Stimulated activated CD4-positive, alpha-beta T cell treated with anti-CD3 and anti-CD28 coated beads, Interleukin-1b, Interleukin-23, amount 100 ng/mL, for 4 hours (primary cell): ENCODE results near the gene SLC23A2.
"Not testable (repeated sequence)": the region's sequence is repeated elsewhere in the genome, so short reads cannot be mapped to it uniquely, and the experiment has no call there.

Experiments
- DNase-seq, 2 donors: peaks; one replicate each; pipeline ENCODE4 v3.0.0-alpha.2; 2020; ENCODE audit warnings: low read depth in 2 of 2

The SLC23A2 gene

DNA sequence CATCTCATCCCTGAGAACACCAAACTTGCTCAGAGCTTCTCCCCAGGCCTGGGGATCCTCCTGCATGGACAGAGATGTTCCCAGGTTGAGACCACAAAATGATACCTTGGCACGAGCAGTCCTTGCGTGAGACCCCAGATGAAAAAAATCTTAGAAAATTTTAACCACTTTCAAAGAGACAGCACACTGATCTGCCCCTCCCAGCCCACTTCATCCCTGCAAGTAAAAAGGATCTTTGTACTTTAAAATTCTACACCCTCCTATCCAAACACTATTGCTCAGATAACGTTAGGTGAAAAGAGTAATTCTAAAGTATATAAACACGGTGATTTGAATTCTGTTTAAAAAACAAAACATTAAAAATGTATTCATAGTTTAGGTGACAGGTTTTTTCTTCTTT, 98.5 kb downstream of the SLC23A2 start:
- DNase-seq, result no peak

DNA sequence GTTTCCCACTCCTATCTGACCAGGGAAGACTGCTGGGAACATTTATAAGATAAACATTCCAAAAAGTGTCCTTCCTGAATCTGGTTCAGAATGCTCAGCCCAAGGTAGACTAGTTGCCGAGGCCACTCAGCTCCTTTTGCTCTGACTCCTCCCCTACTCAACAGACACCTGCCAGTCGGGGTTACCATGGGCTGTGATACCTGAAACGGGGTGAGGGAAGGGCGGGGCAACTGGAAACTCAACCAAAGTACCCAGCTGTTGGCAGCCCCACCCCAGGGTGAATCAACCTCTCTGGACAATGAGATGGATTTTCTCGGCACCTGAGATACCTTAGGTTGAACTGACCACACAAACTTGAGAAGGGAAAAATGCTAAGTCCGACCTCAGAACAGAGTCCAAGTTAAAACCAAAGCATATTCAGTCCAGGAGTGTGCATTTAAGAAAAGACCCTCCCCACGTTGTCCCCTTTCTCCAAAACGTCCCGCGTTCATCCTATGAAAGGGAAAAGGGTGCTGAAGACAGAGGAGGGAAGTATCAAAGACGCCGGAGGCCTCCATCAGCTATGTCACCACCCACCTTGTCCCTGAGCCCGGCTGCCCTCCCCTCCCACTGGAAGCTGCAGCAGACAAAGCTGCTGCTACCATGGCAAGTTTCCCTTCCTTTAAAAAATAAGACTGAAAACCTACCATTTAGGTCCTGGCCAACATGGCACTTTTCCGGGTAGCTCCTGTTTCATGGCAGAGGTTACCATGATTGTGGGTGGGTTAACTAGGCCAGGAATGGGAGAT, 100.1 kb downstream of the SLC23A2 start:
- DNase-seq, result no peak

DNA sequence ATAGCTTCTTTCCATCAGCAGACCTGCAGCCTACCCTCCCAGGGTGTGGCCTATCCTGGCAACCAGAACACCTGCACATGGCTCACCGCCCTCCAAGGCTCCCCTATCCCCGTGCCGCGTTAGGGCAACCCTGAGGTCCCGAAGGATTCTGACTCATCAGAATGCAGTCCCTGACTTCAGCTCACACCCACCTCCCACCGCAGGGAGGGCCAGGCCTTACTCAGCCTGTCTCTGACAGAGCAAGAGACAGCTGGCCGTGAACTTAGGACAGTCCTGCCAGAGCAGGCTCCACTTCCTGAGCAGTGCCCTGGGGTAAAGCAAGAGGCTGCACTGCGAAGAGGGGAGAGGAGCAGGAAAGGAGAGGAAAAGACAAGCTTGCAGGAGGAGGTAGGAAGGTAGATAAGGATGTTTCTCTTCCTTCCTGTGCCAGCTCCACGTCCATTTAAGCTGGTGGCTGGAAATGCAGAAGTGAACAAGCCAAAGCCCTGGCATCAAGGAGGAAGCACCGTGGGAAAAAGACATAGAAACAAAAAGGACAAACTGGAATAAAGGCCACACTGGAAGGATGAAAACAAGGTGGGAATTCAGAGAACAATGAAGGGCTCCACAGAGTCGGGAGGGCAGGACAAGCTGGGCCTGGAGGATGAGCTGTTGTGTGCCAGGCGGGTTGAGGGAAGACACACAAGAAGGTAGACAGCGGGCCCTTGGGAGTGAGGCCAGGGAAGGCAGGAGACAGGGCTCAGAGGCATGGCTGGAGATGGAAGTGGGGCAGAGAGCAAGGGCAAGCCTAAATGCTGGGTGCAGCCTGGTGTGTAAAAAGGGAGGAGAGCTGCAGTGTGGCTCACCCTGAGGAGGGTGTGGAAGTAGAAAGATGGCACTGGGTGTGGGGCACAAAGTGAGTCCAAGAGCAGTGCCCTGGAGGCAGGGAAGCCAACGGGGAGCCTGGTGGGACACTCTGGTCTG, 102.7 kb downstream of the SLC23A2 start:
- DNase-seq, result no peak

DNA sequence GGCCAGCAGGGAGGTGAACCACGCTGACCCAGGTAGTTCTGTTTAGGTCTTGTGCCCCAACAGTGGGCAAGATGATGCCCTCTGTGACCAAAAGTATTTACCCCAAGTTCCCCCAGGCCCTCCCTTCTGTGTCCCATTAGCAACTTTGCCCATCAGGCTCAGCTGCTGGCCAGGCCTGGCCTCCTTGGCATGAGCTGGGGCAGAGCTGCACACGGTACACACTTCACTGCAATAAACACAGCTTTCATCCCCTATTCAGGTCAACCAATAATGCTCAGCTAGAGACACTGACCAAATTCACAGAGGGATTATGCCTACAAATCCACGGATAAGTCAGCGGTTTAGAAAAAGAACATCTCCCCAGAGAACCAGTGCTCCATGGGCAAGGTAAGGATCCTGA, 103.7 kb downstream of the SLC23A2 start:
- DNase-seq, result no peak

DNA sequence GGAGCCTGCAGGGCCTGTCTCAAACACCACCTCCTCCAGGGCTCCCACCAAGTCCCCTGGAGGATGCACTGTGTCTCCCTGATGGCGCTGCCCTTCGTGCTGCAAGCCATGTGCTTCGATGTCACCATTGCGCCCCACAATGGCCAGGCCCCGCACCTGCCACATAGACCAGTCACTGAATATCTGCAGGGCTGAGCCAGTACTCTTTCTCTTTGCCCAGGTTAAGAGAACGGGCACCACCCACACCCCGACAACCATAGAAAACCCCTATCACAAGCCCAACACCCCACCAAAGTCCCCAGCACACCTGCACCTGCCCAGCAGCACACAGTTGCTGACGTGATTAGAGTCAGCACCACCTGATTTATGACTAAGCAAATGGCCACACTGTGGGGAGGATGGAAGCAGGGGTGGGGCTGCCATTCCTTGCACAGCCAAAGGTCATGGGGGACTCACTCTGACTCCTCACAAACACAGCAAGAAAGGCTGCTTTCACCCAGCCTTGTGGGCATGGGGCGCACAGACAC, 104.3 kb downstream of the SLC23A2 start:
- DNase-seq, result no peak

DNA sequence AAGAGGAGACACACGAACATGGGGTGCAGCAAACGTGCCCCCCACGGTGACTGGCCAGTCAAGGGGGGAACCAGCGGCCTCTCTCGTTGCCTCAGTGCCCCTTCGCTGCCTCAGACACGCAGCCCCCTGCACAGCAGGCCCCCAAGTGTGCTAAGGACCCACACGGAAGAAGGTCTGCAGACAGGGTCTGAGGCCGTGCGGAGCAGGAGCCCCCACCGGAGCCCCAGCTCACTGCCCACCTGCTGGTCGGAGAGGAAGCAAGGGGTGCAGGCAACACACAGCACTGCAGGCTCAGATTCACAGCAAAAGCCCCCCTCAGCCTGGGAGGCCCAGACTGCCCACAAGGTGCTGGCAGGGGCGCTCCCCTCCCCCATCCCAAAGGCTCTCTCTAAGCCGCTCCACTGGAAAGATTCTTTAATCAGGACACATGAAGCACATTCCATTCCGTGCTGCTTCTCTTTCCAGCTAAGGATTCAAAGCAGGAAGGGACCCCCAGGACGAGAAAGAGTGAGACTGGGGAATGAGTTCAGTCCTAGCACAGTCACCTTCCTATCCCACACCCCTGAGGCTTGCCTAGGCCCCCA, 105.1 kb downstream of the SLC23A2 start:
- no peak for DNase-seq

DNA sequence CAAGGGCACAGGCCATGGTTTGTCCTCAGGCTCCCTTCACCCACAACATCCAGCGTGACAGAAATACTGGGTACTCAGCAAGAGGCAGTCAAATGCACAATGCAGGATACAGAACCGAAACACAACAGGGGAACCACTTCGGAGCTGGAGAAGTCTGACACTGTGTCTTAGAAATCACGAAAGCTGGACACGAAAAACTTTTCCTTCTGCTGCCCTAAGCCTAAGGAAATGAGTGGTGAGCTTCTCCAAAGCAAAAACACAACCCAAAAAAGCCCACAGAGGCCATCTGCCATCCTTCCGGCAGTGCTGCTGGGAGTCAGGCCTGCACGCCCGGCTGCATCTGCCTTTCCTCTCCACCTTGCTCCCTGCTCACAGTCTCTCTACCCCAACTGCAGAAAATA, 106.3 kb downstream of the SLC23A2 start:
- DNase-seq, result no peak

DNA sequence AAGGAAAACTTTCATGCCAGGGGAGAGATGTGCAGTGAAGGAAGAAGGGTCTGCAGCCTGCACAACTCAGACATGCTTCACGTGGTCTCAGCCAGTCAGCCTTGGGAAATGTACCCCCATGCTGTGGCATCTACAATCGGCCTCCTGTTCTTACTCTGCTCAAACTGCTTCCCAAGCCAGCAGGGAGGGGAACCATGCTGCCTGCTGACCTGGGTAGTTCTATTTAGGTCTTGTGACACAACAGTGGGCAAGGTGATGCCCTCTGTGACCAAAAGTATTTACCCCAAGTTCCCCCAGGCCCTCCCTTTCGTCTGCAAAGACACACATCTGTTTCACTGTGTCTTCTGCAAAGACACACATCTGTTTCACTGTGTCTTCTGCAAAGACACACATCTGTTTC, 106.9 kb downstream of the SLC23A2 start:
- DNase-seq, result no peak

DNA sequence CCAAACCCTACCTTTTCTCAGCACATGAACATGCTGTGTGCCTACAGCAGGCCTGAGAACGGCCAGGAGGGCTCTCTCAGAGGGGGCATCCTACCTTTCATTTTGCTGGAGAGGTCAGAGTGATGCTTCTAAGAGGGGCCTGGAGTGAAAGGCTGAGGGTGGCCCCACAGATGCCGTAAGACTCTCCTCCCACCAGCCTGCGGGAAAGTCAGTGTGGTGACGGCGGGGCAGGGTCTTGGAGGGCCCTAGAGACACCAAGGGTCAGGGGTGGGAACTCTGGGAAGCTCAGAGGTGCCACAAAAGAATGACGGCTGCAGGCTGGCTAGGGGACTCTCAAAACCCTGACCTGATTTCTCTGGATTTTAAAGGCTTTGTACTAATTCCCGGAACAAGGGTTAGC, 107.6 kb downstream of the SLC23A2 start:
- no peak for DNase-seq

DNA sequence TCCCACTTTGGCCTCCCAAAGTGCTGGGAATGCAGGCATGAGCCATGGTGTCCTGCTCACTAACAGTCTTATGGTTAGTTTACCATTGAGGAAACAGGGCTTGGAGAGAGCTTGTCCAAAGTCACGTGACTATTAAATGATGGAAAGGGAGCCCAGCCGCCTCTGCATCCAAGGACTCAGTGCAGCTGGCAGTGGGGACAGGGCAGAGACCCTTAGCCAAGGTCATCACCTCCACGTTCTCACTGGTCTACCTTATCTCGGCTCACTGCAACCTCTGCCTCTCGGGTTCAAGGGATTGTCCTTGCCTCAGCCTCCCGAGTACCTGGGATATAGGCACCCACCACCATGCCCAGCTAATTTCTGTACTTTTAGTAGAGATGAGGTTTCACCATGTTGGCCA, 109.3 kb downstream of the SLC23A2 start:
- no peak for DNase-seq

DNA sequence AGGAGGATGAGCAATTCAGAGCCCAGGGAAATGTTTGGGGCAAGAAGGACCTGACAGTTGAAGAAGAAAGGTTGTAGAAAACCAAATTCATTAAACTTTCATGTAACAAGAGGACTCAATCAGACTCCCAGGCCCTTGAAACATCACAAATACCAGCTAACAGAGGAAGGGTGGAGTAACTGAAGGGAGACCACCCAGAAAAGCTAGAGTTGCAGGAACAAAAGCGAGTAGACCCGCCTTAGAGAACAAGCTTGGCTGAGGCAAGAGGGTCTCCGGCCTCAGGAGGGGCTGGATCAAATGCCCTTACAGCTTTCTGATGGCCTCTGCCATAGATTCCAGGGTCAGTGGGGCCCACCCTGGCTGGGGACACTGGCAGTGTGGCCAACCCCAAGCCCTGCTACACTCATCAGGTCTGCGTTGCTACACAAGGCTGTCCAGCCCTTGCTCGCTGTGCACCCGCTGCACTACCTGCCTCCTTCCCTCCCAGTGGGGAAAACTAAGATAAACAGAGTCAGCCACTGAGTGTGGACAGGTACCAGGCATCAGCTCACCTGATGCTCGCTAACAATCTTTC, 110.0 kb downstream of the SLC23A2 start:
- no peak for DNase-seq

DNA sequence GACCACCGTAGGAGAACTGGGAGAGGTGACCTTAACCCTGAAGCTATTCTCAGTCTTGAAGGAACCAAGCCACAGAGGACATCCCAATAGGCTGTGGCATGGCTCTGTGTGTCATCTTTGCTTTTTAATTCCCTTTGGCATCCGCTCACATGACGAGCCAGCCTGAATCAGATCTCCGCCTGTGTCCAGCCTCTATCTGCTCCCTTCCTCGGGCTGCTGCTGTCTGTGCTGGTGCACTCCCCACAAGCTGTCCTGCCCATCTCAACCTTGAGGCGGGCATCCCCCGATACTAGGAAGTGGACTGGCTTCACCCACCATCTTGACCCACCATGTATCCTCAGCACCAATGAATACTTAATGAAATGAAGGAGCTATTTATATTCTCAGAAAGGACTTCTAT, 111.9 kb downstream of the SLC23A2 start:
- DNase-seq, result no peak

DNA sequence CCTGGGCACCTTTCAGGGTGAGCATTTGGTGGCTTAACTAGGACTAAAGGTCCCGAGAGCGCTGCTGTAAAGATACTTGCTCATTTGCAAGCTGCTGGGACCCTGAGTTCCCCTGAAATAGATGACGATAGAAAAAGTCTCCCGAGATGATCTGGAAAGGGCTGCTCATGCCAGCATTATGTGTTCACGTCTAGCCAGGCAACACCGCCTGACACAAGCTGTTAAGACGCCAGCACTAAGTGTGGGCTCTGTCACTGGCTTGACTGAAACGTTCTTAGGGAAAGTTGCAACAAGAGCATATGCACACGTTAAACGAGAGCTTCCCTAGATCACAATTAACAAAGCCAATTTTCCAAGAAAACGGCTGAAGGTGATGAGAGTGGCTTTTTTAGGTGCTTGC, 113.7 kb downstream of the SLC23A2 start:
- no peak for DNase-seq

DNA sequence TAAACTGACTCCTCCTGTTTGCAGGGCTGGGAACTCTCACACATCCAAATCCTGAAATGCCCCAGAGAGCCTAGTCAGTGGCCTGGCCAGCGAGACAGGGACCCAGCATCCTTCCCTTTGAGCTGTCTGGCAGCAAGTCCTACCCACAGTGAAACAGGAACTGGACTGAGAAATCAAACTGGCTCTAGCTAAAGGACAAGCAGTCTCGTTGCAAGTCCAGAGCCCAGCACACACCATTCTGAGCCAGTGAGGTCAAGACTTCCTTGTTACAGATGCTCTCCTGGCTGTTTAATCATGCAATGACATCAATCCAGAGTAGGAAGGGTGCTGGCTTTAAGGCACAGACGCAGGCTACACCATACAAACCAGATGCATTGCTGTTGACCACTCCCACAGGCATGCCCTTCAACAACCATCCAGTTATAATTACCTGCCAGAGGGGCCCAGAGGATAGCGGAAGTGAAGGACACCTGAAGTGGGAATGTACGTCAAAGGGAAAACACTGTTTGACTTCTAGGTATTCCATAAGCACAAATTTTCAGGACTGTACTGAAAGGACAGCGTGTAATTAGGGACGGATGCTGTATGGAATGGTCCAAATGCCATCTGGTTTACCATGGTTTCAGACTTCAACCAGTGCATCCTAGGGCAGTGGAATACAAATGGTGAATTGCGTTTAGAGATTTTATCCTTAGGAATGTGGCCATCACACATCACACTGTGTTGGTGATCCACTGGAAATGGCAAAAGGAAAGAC, 114.4 kb downstream of the SLC23A2 start:
- DNase-seq, result no peak

DNA sequence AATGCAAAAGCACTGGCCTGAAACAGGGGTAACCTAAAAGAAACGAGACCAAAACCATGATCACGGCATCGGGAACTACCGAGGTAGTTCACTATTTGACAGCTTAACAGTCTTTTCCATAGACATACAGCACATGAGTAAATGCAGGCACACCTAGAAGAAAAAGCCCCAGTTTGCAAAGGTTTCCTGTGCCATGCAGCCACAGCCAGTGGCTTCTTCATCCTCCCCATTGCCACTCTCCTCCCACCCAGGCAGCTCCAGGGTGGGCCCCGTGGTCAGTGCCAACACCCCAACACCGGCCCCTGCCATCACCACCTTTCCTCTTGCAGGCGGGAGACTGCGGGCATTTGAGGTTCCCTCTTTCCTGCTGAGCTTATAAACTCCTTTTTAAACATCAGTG, 115.4 kb downstream of the SLC23A2 start:
- DNase-seq, result no peak

DNA sequence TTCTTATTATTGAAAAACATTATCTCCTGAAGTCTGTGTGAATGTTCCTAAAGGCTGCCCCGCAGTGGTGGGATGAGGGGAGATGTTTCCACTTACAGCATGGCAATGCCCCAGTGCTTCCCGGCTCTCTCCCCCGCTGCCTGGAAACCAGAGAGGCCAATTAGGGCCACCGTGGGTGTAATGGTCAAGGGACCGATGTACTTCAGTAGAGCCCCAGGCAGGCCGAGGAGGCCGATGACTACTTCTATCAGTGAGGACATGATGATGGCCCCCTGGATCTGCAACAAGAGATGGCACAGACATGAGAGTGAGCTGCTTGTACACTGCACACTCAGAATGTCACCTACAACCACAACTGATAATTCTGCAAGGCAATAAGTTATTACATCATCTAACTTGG, 117.8 kb downstream of the SLC23A2 start:
- no peak for DNase-seq

DNA sequence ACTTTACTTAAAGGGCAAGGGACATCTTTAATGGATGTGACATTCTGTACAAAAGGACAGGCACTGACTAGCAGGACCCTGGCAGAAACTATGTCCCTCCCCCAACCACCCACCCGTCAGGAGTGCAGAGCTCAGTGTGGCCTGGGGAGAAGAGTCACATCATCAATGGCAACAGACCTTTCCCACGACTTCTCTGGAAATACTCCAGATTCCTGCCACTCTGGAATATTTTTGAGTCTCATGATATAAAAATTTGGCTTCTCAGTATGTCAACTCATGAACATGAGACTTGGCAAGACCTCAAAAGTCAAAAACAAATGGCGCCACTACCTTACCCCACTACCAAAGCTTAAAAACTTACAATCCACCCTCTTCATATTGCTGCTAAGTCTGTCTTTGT, 118.3 kb downstream of the SLC23A2 start:
- DNase-seq, result no peak

DNA sequence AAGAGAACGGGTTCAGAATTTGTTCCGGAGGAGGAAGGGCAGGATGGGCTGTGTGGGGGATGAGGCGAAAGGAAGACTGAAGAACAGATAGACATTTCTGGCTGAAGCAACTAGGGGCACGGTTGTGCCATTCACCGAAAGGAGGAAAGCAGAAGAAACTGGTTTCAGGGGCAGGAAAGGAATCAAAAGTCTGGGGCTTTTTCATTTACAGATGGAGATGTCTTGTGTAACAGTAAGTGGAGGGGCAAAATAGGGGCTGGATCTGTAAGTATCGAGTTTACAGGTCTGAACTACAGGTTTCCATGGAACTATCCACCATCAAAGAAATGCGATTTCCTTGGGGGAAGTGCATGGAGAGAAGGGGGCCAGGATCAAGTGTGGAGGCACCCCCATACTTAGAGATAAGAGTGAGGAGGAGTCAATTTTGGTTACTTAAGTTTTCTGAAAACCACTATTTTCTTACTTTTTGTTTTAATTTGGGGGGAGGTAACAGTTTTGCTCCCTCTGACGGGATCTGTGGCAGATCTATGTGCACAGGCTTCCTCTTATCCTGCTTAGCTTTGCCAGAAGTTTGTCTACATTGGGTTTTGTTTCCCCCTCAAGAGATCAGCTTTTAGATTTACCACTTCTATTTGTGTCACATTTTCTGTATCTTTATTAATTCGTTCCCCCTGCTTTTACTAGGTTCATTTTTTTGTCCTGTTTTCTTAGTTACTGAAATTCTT, 120.1 kb downstream of the SLC23A2 start:
- no peak for DNase-seq

DNA sequence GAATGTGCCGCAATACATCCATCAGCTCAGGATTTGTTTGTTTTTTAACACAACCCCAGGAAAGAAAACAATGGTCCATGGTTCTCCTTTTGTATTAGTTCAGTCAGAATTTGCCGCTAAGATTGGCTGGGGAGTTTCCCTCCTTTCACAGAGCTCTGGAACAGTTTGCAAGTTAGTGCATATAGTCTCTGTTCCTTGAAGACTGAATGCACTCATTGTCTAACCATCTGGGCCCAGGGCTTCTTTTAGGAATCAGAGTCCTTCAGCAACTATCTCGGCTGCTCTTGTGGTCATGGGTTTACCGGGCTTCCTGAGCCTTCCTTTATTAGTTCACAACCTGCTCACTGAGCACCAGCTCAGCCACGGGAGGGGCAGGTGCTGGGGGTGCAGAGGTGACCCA, 121.3 kb downstream of the SLC23A2 start:
- no peak for DNase-seq

DNA sequence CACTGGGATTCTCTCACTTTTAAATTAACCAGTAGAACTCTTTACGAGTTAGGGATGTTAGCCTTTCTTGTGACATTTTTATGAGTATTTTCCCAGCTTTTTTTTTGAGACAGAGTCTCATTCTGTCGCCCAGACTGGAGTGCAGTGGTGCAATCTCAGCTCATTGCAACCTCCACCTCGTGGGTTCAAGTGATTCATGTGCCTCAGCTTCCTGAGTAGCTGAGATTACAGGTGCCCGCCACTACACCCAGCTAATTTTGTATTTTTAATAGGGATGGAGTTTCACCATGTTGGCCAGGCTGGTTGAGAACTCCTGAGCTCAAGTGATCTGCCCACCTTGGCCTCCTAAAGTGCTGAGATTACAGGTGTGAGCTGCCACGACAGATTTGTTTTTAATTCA, 123.2 kb downstream of the SLC23A2 start:
- DNase-seq, result not testable (repeated sequence)

DNA sequence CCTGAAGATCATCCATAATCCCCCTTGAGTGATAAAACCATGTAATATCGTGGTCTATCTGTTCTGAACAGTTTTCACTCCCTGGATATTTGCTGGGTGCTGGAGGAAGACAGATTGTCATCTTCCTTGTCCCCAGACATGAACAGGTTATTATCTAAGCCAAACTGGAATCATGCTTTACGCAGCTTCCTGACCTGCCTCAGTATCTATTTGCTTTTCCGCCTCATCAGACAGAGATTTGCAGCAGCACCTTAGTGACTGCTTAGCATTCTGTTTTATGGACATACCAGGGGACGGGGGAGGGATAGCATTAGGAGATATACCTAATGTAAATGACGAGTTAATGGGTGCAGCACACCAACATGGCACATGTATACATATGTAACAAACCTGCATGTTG, 124.6 kb downstream of the SLC23A2 start:
- no peak for DNase-seq
